GM19193 (cell line): ENCODE data around the gene PXYLP1.

Experiments
- POLR2A ChIP-seq: IDR thresholded peaks from 4 replicates; pipeline ENCODE4 v1.6.1; 2011; ENCODE audit not compliant: insufficient read depth, insufficient read length; ENCODE audit errors: extremely low read depth

The PXYLP1 gene

GRCh38 chr3:141231101-141231951 lies at the start of gene PXYLP1:
Gene PXYLP1 (plus strand): TSS chr3:141231825. CDS start chr3:141260176, 28,351 bp downstream.
- TF ChIP-seq POLR2A: peak; percentile 72

GRCh38 chr3:141183606-141184005 lies 48.0 kb upstream of the PXYLP1 start:
- no peak for TF ChIP-seq POLR2A

GRCh38 chr3:141184430-141184829 lies 47.2 kb upstream of the PXYLP1 start:
- TF ChIP-seq POLR2A: no peak

GRCh38 chr3:141191097-141191749 lies 40.4 kb upstream of the PXYLP1 start:
- TF ChIP-seq POLR2A: no peak

GRCh38 chr3:141192345-141192744 lies 39.3 kb upstream of the PXYLP1 start:
- no peak for TF ChIP-seq POLR2A

- TF ChIP-seq POLR2A: no peak
These were observed 38.4 kb upstream of the PXYLP1 start for GRCh38 chr3:141193066-141193830.

GRCh38 chr3:141201122-141201521 lies 30.5 kb upstream of the PXYLP1 start:
- TF ChIP-seq POLR2A: no peak

- TF ChIP-seq POLR2A: no peak
These were observed 28.9 kb upstream of the PXYLP1 start for GRCh38 chr3:141202682-141203081.

GRCh38 chr3:141203866-141204265 lies 27.8 kb upstream of the PXYLP1 start:
- no peak for TF ChIP-seq POLR2A

- TF ChIP-seq POLR2A: no peak
These were observed 27.3 kb upstream of the PXYLP1 start for GRCh38 chr3:141204343-141204742.

- no peak for TF ChIP-seq POLR2A
These were observed 19.5 kb upstream of the PXYLP1 start for GRCh38 chr3:141212101-141212500.

- no peak for TF ChIP-seq POLR2A
These were observed 19.1 kb upstream of the PXYLP1 start for GRCh38 chr3:141212555-141212954.

- no peak for TF ChIP-seq POLR2A
These were observed 14.7 kb upstream of the PXYLP1 start for GRCh38 chr3:141216975-141217374.

GRCh38 chr3:141217389-141217788 lies 14.2 kb upstream of the PXYLP1 start:
- no peak for TF ChIP-seq POLR2A

GRCh38 chr3:141218162-141218835 lies 13.3 kb upstream of the PXYLP1 start:
- no peak for TF ChIP-seq POLR2A
